Activated CD4-positive, alpha-beta T cell treated with anti-CD3 and anti-CD28 coated beads, Interleukin-2, Interleukin-6, amounts not matched to agents 100 ng/mL and 50 ng/mL, durations not matched to agents 16 hours and 8 hours (primary cell): ENCODE measurements around the gene SAMD15.
"Not testable (repeated sequence)": the region's sequence is repeated elsewhere in the genome, so short reads cannot be mapped to it uniquely, and the experiment has no call there.

Experiments used
- DNase-seq: peaks from one replicate; pipeline ENCODE4 v3.0.0-alpha.2; 2020

SAMD15 gene

GRCh38 chr14:77376771-77377501 is at the start of gene SAMD15, which contains the start of gene TMED8:
SAMD15 (plus strand) TSS chr14:77377379; CDS start chr14:77377419, 40 bp downstream.
TMED8 (minus strand) TSS chr14:77377094; CDS start chr14:77377053, 41 bp downstream.
- DNase-seq: peak; percentile 89

- no peak for DNase-seq
These were observed 47.3 kb upstream of the SAMD15 start for GRCh38 chr14:77329872-77330271.

- no peak for DNase-seq
These were observed 41.6 kb upstream of the SAMD15 start for GRCh38 chr14:77335576-77335975.

GRCh38 chr14:77337255-77337654 is 39.9 kb upstream of the SAMD15 start:
- not testable (repeated sequence) for DNase-seq

GRCh38 chr14:77337880-77338279 is 39.3 kb upstream of the SAMD15 start:
- no peak for DNase-seq

GRCh38 chr14:77338302-77338701 is 38.9 kb upstream of the SAMD15 start:
- DNase-seq: no peak

GRCh38 chr14:77339407-77339806 is 37.8 kb upstream of the SAMD15 start:
- DNase-seq: no peak

- DNase-seq: no peak
These were observed 36.8 kb upstream of the SAMD15 start for GRCh38 chr14:77340389-77340788.

GRCh38 chr14:77342726-77343397 is 34.3 kb upstream of the SAMD15 start:
- no peak for DNase-seq

GRCh38 chr14:77343662-77344061 is 33.5 kb upstream of the SAMD15 start:
- no peak for DNase-seq

GRCh38 chr14:77344377-77344996 is 32.7 kb upstream of the SAMD15 start:
- DNase-seq: no peak

- no peak for DNase-seq
These were observed 30.7 kb upstream of the SAMD15 start for GRCh38 chr14:77346495-77346894.

GRCh38 chr14:77347751-77348150 is 29.4 kb upstream of the SAMD15 start:
- DNase-seq: no peak

- DNase-seq: no peak
These were observed 23.6 kb upstream of the SAMD15 start for GRCh38 chr14:77353469-77354141.

GRCh38 chr14:77355811-77356210 is 21.4 kb upstream of the SAMD15 start:
- DNase-seq: no peak

- DNase-seq: no peak
These were observed 20.3 kb upstream of the SAMD15 start for GRCh38 chr14:77356899-77357298.

- no peak for DNase-seq
These were observed 17.6 kb upstream of the SAMD15 start for GRCh38 chr14:77359626-77360025.

- no peak for DNase-seq
These were observed 13.0 kb upstream of the SAMD15 start for GRCh38 chr14:77364146-77364545.

GRCh38 chr14:77369285-77369684 is 7.9 kb upstream of the SAMD15 start:
- peak; percentile 5 for DNase-seq

- DNase-seq: peak; percentile 39
These were observed 4.8 kb upstream of the SAMD15 start for GRCh38 chr14:77372304-77372841.

GRCh38 chr14:77375164-77375950 is 1.8 kb upstream of the SAMD15 start:
- DNase-seq: peak; percentile 4
